ENCODE measurements around the gene APH1B.

APH1B gene

DNA sequence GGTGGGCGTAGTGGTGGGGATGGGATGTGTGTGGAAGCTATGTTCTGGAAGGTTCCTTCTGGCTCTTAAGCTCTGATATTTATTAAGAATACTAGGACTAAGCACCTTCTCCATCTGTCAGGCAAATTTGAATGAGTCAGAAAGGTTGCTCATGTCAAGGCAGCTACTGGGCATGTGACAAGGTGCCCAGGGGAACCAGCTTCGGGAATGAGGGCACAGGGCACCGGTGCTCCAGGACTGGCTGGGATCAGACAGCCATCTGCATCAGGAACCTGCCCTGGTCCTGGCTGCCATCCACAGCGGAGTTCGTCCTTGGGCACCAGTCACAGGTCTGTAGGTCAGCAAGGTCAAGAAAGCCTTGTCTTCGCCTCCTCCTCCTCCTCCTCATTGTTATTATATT is 71.8 kb downstream of the APH1B start:
- in situ Hi-C loops (cut with MboI; ENCODE audit: low sequenced_read_pairs) = no loop called here

DNA sequence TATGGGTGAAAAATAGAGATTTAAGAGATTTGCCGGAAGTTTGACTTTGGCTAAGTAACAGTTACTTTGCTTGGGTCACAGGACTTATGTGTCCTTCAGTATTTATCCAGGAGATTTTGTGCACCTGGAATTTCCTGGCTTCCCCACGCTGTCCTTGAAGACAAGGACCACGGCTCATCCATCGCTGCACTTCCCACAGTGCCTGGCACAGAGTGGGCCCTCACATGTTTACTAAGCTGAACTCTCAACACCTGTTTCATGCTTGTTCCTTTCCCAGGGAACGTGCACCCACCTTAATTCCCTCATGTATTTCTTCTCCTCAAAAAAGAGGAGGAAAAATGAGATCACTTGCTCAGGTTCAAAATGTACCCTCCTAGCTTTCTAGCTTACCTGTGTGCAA is 72.2 kb downstream of the APH1B start:
- in situ Hi-C loops (cut with MboI; ENCODE audit: low sequenced_read_pairs) = no loop called here

DNA sequence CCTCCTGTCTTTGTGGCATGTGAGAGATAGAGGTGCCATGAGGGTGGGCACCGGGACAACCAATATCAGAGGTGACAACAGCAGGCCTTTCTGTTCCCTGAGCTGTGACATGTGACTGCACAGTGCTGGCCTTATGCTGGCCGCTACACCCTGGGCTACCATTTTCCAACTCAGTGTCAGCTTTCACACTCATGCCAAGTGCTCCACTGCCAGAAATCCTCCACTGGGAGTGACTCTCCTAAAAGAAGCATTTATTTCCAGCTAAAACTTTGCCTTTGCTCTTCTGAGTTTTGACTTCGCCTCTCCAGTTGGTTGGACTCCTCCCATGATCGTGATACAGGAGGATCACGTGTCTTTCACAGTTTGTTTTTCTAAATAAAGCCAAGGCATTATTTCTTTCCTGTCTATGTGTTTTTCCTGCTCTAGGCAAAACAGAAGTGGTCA is 72.8 kb downstream of the APH1B start:
- in situ Hi-C loops (cut with MboI; ENCODE audit: low sequenced_read_pairs) = no loop called here

DNA sequence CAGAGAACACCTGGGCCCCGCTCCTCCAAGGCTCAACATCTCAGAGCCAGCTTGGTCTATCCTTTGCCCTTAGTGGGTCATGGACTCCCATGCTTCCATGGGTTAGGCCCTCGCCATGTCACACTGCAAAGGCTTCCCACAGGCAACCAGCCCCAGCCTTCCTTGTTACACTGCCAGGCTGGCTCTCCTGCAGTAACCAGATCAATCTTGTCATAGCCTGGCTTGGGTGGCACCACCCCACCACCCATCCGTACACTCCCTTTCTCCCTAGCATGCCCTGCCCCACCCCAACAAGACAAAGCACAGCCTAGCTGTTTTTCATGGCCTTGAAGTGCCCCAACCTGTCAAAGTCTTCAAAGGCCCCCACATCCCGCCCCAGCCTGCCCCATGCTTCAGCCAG is 73.8 kb downstream of the APH1B start:
- in situ Hi-C loops (cut with MboI; ENCODE audit: low sequenced_read_pairs) = no loop called here

DNA sequence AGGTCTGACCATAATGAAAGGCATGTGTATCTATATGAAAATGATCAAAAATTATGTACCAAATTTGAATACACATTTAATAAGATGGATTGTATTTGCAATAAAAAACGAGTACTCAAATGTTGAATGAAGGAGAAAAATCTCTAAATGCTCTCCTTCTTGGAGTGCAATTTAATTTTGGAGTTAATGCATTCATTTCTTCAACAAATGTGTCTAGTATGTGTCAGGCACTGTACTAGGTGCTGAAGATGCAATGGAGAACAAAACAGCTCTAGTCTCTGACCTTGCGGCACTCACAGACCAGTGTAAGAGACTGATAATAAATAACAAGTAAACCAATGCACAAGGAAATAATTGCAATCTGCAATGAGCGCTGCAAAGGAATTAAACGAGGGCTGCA is 75.4 kb downstream of the APH1B start:
- in situ Hi-C loops (cut with MboI; ENCODE audit: low sequenced_read_pairs) = no loop called here

DNA sequence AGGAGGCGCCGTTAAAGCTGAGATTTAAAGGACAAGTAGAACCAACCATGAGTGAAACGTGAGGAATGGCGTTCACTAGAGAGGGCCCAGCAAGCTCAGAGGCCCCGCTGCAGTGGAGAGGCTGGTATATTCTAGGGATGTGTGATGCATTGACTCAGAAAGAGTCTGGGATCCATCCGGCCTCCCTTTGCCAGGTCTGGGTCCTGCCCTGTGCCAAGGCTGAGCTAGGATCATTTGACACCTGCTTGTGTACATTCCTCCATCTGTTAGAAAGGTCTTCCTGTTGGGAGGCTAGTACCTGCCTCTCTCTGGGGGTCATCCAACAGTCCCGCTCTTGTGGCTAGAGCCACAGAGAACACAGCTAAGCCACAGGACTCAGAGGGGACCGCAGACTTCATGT is 75.9 kb downstream of the APH1B start:
- in situ Hi-C loops (cut with MboI; ENCODE audit: low sequenced_read_pairs) = no loop called here

DNA sequence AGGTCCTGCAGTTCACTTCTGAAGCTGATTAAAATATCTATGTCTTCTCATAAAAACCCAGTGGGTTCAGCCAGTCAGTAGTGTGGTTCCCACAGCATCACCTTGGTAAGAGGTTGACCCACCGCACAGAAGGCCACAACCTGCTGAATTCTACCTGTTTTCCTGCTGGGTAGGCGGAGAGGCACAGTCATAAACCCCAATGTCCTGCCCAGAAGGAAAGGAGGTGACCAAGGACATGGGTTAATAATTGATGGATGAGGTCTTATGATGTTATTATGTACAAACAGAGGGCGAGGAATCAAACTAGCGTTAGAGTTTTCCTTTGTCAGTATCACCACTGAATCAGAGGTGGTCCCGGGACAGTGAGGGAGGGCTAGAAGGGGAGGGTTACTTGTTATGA is 76.5 kb downstream of the APH1B start:
- in situ Hi-C loops (cut with MboI; ENCODE audit: low sequenced_read_pairs) = no loop called here

DNA sequence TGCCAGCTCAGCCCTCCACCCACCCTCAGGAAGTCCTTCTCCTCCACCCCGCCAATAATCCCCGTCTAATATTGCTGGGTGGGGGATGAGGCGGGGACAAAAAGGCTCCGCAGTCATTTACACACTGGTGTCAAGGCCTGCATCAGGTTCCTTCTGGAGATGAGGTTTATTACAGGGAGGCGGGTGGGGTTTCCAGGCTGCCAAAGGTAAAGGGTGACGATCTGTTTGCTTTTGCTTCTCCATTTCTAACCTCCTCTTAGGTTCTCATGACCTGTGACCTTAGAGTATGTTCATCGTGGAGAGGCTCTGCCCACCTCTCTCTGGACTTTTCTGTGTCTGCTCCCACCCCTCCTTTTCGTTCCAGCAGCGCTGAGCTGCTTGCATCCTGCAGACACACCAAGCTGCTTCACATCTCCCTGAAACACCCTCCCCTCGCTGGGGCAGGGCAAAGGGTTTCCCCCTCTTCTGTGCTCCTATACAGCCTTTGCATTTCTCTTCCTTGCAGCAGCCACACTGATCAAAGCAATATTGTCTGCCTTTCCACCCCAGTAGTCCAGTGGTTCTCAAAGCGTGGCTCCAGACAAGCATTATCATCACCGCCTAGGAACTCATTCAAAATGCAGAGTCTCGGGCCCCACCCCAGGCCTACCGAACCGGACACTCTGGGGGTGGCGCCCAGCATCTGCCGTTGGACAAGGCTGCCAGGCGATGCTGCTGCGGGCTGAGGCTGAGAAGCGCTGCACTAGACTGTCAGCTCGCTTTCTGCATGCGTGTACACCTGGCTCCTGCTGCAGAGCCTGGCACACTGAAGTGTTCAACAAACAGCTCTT is 77.6 kb downstream of the APH1B start:
- in situ Hi-C loops (cut with MboI; ENCODE audit: low sequenced_read_pairs) = no loop called here

DNA sequence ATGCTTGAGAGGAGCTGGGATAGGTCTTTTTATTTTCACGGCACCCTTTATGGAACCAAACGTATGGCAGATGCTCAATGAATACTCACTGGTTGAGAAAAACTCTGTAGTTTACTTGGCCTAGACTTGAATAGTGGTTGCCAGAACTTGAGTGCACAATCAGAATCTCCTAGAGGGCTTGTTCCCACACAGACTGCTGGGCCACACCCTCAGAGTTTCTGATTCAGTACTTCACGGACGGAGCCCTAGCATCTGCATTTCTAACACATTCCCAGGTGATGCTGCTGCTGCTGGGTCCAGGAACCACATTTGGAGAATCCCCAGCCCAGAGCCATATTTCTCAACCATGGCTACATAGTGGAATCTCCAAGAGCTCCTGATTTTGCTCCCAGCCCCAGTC is 79.7 kb downstream of the APH1B start:
- in situ Hi-C loops (cut with MboI; ENCODE audit: low sequenced_read_pairs) = no loop called here

DNA sequence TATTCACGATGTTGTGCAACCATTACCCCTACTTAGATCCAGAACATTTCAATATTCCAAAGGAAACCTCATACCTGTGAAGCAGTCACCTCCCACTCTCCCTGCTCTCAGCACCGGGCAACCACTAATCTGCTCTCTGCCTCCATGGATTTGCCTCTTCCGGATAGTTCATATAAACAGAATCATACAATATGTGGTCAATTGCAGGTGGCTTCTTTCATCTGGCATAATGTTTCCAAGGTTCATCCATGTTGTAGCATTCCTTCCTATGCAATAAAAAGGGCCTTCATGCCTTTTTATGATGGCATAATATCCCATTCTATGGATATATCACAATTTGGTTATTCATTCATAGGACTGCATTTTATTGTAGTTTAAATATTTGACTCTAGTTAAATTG is 80.3 kb downstream of the APH1B start:
- in situ Hi-C loops (cut with MboI; ENCODE audit: low sequenced_read_pairs) = no loop called here

DNA sequence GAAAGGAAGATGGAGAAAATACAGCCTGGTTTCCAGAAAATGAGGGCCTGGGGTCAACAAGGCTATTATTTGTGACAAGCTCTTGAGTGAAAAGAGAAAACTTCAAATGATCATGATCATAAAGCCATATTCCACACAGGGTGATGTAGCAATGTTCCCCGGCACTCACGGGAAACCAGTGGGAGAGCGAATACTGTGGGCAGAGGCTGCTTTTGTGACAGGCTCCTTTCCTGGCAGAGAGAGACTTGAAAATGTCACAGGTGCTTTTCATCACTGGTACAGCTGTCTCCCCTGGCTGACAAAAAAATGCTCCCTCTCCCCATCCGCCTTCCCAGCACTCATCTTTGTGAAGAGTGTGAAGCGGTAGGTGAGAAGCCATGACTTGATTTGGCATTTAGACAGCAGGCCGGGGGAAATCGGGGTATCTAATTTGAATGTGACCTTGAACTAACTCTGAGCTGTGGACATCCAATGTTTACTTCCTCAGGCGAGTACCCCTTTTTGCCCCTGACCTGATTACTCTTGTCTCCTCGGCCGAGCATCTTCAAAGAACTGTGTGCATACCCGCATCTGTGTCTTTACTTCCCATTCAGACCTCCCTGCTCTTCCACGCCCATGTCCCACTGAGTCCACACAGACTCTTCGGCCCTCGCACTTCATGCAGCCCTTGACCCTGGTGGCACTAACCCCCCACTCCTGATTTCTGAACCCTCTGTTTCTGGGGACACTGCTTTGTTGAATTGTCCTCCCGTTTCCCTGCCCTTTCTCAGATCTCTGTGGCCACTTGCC is 81.0 kb downstream of the APH1B start:
- in situ Hi-C loops (cut with MboI; ENCODE audit: low sequenced_read_pairs) = no loop called here
